LNCaP clone FGC (cell line): Measurements from ENCODE around the gene GHRH.

Experiments
- DNase-seq: peaks from one replicate; pipeline ENCODE4 v3.0.0-alpha.2; 2011; ENCODE audit warnings: low read depth
- H3K4me3 ChIP-seq: 2 replicates; pipeline ENCODE4 v1.5.1; 2011; ENCODE audit warnings: mild to moderate bottlenecking, low read depth, low read length, control low read depth
- TF ChIP-seq, protein P1 (sequence below): IDR thresholded peaks from 2 replicates; pipeline ENCODE4 v1.5.1; 2012; ENCODE audit warnings: mild to moderate bottlenecking; ENCODE audit not compliant: control insufficient read depth, insufficient read depth; ENCODE audit errors: extremely low read depth

GHRH gene

DNA sequence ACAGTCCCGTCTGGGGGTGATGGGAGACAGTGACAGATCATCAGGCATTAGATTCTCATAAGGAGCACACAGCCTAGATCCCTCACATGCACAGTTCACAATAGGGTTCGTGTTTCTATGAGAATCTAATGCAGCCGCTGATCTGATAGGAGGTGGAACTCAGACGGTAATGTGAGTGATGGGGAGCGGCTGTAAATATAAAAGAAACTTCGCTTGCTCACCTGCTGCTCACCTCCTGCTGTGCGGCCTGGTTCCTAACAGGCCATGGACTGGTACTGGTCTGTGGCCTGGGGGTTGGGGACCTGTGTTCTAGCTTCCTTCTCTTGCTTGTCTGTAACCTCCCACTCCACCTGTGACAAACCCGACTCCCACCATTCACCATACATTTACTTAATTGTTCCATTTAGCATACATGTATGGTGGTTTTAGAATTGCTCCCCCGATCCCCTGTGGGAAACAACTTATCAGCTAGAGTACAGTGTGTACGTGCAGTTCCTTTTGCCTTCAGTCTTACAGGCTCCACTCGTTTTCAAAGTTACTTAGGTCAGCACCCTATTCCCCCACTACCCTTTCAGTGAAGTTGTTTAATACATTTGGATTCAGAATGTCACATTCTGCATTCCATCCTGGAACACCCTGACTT lies 31.8 kb upstream of the GHRH start:
- H3K4me3 ChIP-seq = no peak overlapping the region
- TF ChIP-seq, protein P1, sequence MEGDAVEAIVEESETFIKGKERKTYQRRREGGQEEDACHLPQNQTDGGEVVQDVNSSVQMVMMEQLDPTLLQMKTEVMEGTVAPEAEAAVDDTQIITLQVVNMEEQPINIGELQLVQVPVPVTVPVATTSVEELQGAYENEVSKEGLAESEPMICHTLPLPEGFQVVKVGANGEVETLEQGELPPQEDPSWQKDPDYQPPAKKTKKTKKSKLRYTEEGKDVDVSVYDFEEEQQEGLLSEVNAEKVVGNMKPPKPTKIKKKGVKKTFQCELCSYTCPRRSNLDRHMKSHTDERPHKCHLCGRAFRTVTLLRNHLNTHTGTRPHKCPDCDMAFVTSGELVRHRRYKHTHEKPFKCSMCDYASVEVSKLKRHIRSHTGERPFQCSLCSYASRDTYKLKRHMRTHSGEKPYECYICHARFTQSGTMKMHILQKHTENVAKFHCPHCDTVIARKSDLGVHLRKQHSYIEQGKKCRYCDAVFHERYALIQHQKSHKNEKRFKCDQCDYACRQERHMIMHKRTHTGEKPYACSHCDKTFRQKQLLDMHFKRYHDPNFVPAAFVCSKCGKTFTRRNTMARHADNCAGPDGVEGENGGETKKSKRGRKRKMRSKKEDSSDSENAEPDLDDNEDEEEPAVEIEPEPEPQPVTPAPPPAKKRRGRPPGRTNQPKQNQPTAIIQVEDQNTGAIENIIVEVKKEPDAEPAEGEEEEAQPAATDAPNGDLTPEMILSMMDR = no peak
- DNase-seq = no peak

DNA sequence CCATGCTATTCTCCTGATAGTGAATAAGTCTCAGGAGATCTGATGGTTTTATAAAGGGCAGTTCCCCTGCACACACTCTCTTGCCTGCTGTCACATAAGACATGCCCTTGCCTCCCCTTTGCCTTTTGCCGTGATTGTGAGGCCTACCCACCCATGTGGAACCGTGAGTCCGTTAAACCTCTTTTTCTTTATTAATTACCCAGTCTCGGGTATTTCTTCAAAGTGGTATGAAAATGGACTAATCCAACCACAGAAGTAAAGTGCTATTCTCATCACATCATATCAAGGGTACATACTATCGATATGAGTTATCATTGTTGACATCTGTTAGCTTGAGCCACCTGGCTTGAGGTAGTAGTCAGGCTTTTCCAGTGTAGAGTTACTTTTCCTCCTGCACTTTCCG lies 30.1 kb upstream of the GHRH start:
- H3K4me3 ChIP-seq = no peak overlapping the region
- DNase-seq = no peak
- TF ChIP-seq, protein P1 = no peak

DNA sequence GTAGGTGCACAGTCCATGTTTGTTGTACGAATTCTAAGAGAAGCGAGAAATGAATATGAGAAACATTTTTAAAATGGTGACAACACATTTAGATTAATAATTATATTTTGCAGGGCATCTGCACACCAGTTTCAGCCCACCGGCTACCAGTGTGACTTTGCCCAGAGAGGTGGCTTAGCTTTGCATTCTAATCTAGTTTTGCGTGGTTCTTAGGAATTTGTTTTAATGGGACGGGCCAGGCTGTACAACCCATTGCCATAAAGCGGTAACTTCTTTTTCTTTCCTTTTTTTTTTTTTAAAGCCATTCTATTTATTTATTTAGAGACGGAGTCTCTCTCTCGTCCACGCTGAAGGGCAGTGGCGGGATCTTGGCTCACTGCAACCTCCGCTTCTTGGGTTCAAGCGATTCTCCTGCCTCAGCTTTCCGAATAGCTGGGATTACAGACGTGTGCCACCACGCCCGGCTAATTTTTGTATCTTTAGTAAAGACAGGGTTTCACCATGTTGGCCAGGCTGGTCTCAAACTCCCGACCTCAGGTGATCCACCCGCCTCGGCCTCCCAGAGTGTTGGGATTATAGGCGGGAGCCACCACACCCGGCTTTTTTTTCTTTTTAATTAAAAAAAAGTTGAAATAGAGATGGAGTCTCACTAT lies 28.7 kb upstream of the GHRH start:
- DNase-seq = no peak
- TF ChIP-seq, protein P1 = no peak

DNA sequence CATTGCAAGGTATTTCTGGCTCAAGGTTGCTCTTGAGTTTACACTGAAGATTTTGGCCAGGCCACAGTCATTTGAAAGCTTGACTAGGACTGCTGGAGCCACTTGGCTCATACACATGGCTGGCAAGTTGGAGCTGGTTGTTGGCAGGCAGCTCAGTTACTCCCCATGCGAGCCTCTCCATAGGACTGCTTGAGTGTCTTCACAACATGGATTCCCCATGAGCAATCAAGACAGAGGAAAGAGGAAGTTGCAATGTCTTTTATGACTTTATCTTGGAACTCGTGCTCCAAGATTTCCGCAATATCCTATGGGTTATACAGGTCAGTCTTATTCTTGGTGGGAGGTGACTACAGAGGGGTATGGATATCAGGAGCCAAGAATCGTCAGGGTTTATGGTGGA lies 26.5 kb upstream of the GHRH start:
- DNase-seq = no peak
- TF ChIP-seq, protein P1 = no peak
- H3K4me3 ChIP-seq = no peak overlapping the region

More for the DNA sequence above, 28.7 kb upstream of the GHRH start:
- H3K4me3 ChIP-seq = peak overlapping the region; percentile 95

DNA sequence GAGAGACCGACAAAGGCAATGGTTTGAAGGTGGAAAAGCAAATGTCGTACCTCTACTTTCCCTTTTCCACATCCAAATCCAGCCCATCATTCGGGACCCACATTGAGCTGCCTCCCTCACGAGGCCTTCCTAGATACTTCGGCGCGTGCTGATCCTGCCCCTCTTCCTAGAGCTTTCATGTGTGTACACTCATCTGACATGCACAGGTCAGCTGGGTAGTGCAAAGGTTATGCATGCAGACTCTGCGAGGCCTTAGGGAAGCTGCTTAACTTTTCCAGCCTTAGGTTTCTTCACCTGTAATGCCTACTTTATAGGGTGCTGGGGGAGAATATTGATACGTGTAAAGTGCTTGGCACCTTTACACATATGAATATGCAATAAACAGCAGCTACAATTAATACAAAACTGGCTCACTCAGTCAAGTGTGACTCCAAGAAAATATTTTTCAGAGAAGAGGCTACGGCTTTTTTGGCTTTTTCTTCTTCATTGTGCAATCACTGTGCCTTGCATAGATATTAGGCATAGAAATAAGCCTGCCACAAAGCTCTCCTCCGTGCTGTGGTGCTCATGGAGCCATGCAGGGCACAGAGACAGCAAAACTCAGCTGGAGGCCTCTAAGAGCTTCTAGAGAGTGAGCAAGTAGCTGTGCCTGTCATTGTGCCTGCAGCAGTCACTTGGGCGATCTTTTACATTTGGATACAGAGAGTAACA lies 24.2 kb upstream of the GHRH start:
- H3K4me3 ChIP-seq = no peak overlapping the region
- no peak for DNase-seq
- TF ChIP-seq, protein P1 = no peak

DNA sequence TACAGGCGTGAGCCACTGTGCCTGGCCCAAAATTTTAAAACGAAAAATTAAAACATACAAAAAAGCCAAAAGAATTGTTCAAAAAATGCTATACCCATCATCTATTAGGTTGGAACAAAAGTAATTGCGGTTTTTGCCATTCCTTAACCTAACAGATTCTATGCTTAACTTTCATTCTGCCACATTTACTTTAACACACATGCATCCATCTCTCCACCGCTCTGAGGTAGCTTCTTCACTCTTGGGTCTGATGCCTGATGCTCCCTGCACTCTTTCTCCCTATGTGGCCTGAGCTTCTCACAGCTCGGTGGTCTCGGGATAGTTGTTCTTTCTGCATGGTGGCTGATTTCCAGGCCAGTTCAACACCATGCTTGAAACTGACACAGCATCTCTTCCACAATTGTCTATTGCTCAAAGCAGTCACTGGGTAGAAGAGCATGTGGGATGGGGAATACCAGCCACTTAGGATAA lies 23.1 kb upstream of the GHRH start:
- no peak overlapping the region for H3K4me3 ChIP-seq
- DNase-seq = no peak
- TF ChIP-seq, protein P1 = no peak
